HepG2 (cell line): Measurements from ENCODE around the gene ARID1A. TPM values are rescaled to one million over a fixed set of nuclear protein-coding genes. Genes with fewer than 3 reads are reported as not detected.

Experiments
- BRF2 ChIP-seq: sonication (generic); formaldehyde crosslinking; IDR thresholded peaks from 2 replicates; pipeline ENCODE4 v1.8.1; 2022; ENCODE audit warnings: mild to moderate bottlenecking, missing genetic modification reagents
- FOSL2 ChIP-seq: sonication (generic); formaldehyde crosslinking; IDR thresholded peaks from 2 replicates; pipeline ENCODE4 v1.4.0; 2020; ENCODE audit warnings: missing genetic modification reagents
- GPBP1L1 ChIP-seq: sonication (generic); formaldehyde crosslinking; IDR thresholded peaks from 2 replicates; pipeline ENCODE4 v1.5.0; 2020; ENCODE audit warnings: mild to moderate bottlenecking, missing genetic modification reagents
- IRF9 ChIP-seq: sonication (generic); formaldehyde crosslinking; IDR thresholded peaks from 2 replicates; pipeline ENCODE4 v1.8.0; 2022; ENCODE audit warnings: missing genetic modification reagents, mild to moderate bottlenecking, borderline replicate concordance
- SMARCE1 ChIP-seq: fragments of 450-650 bp; IDR thresholded peaks from 2 replicates; pipeline ENCODE4 v1.6.1; 2017; ENCODE audit warnings: borderline replicate concordance
- SRSF1 ChIP-seq: fragments of 200-400 bp; formaldehyde crosslinking; optimal IDR thresholded peaks from 2 replicates; pipeline ENCODE3; 2017; ENCODE audit warnings: mild to moderate bottlenecking, low read depth, low read length, moderate library complexity
- ZNF468 ChIP-seq: sonication (generic); formaldehyde crosslinking; IDR thresholded peaks from 2 replicates; pipeline ENCODE4 v1.8.0; 2022; ENCODE audit warnings: mild to moderate bottlenecking, moderate library complexity, missing genetic modification reagents
- ZNF512 ChIP-seq: sonication (generic); formaldehyde crosslinking; IDR thresholded peaks from 2 replicates; pipeline ENCODE4 v1.4.0; 2020; ENCODE audit warnings: mild to moderate bottlenecking, missing genetic modification reagents
- ZNF512B ChIP-seq: sonication (generic); formaldehyde crosslinking; IDR thresholded peaks from 2 replicates; pipeline ENCODE4 v1.5.1; 2020; ENCODE audit warnings: missing genetic modification reagents, mild to moderate bottlenecking, borderline replicate concordance
- ZNF800 ChIP-seq: sonication (generic); formaldehyde crosslinking; IDR thresholded peaks from 2 replicates; pipeline ENCODE4 v1.4.0; 2020; ENCODE audit warnings: missing genetic modification reagents
- ZXDC ChIP-seq: sonication (generic); formaldehyde crosslinking; IDR thresholded peaks from 2 replicates; pipeline ENCODE4 v1.5.0; 2020; ENCODE audit warnings: mild to moderate bottlenecking, missing genetic modification reagents
- polyA plus RNA-seq, 8 experiments: library from polyadenylated mRNA; depleted of rRNA in 3 of 8; stranded (reverse) in 7 of 8; unstranded in 1 of 8; fragments of >200 nt; fragmentation: Illumina TruSeq in 4 of 8; extraction: Trizol in 4 of 8; gene quantifications; 2 replicates each; pipeline versions ENCODE4 v1.2.1 to v1.2.3, GENCODE V29; 2011 to 2016; ENCODE audit warnings: low read depth in 4 of 8, missing spikeins in 1 of 8, mixed read lengths in 1 of 8; ENCODE audit not compliant: insufficient read depth in 1 of 8
- total RNA-seq, 5 experiments: library from RNA; depleted of rRNA; stranded (reverse); fragments of >200 nt; fragmentation: Illumina TruSeq; extraction: Trizol; gene quantifications; 2 replicates each; pipeline ENCODE4 v1.2.3, GENCODE V29; 2016; ENCODE audit warnings: low read depth in 1 of 5

ARID1A gene
- total and polyA plus RNA-seq, 2 of the 13 experiments (the other 11 are each of a cell fraction or from before 2014, with no cell fraction given) = 11.9 to 15.9 TPM

GRCh38 chr1:26723013-26723991 is 27.5 kb downstream of the ARID1A start (continued):
- TF ChIP-seq SMARCE1 = no peak
- TF ChIP-seq GPBP1L1 (CRISPR knock-in tag) = no peak
- 0 out of 2 replicates have a peak, but pooled peaks have one; percentile 40 for TF ChIP-seq FOSL2 (CRISPR knock-in tag)
- peak; percentile 75; the same call in 1 of the 2 replicates for TF ChIP-seq IRF9 (CRISPR knock-in tag)
- TF ChIP-seq ZNF512 (CRISPR knock-in tag) = no peak
- TF ChIP-seq SRSF1 = no peak
- TF ChIP-seq ZXDC (CRISPR knock-in tag) = no peak
- no peak for TF ChIP-seq ZNF512B (CRISPR knock-in tag)
- TF ChIP-seq BRF2 (CRISPR knock-in tag) = no peak
- no peak for TF ChIP-seq ZNF800
- TF ChIP-seq ZNF468 (CRISPR knock-in tag) = no peak
